Panc1 (cell line): Measurements from ENCODE around the gene FMN2. TPM values are rescaled to one million over a fixed set of nuclear protein-coding genes. Genes with fewer than 3 reads are reported as not detected.

Source experiments
- ATAC-seq: fragments of 200-7000 bp; cut with Tn5 transposase; 2 replicates; pipeline ENCODE4 v1.9.1; 2020; ENCODE audit warnings: mild to moderate bottlenecking, moderate library complexity
- BruUV-seq: library from RNA; stranded (reverse); fragments of 400-500 nt; replicated peaks from 2 replicates; lab custom pipeline; 2021; lab: Mats Ljungman, UMichigan
- CTCF ChIA-PET: fragments of 300-600 bp; sonication (Branson Sonifier 250); formaldehyde crosslinking; loops from one replicate; lab custom pipeline; 2022; ENCODE audit warnings: antibody characterized with exemption; lab: Charles Lee
- POLR2A ChIA-PET: fragments of 300-600 bp; sonication (Branson Sonifier 250); formaldehyde crosslinking; loops from one replicate; lab custom pipeline; 2022; ENCODE audit warnings: antibody characterized with exemption; lab: Charles Lee
- DNase-seq: peaks from one replicate; pipeline ENCODE4 v3.0.0-alpha.2; 2010; ENCODE audit warnings: low read depth, low spot score
- H3K27ac ChIP-seq: 2 replicates; pipeline ENCODE4 v1.5.1; 2011; ENCODE audit warnings: mild to moderate bottlenecking, low read length, inconsistent platforms
- H3K27me3 ChIP-seq: fragments of 200-500 bp; sonication (Bioruptor generic); 2 replicates; pipeline ENCODE4 v1.6.0; 2014; ENCODE audit warnings: low read length, inconsistent platforms; ENCODE audit not compliant: control insufficient read depth, insufficient read depth
- H3K36me3 ChIP-seq: fragments of 200-500 bp; sonication (Bioruptor generic); 2 replicates; pipeline ENCODE4 v1.5.1; 2014; ENCODE audit warnings: inconsistent platforms, mild to moderate bottlenecking, low read length, moderate library complexity; ENCODE audit not compliant: control insufficient read depth, insufficient read depth
- H3K4me1 ChIP-seq: 2 replicates; pipeline ENCODE4 v1.5.1; 2011; ENCODE audit warnings: inconsistent platforms, mild to moderate bottlenecking, low read length, moderate library complexity; ENCODE audit not compliant: control insufficient read depth, insufficient read depth
- H3K4me3 ChIP-seq, 2 experiments: 2 replicates each; pipeline ENCODE4 v1.5.1; 2011 to 2012; ENCODE audit warnings: low read depth in 2 of 2, low read length in 2 of 2, mild to moderate bottlenecking in 2 of 2, inconsistent platforms in 1 of 2, moderate library complexity in 1 of 2
- H3K9me3 ChIP-seq: fragments of 200-500 bp; sonication (Bioruptor generic); 2 replicates; pipeline ENCODE4 v1.5.1; 2014; ENCODE audit warnings: low read depth, mild to moderate bottlenecking, inconsistent platforms, low read length, moderate library complexity; ENCODE audit not compliant: control insufficient read depth, insufficient read depth
- POLR2AphosphoS5 ChIP-seq: IDR thresholded peaks from 2 replicates; pipeline ENCODE4 v1.6.1; 2012; ENCODE audit warnings: mild to moderate bottlenecking, low read depth, low read length, moderate library complexity
- SIN3A ChIP-seq: IDR thresholded peaks from 2 replicates; pipeline ENCODE4 v1.6.1; 2012; ENCODE audit warnings: low read depth, mild to moderate bottlenecking, low read length, moderate library complexity, borderline replicate concordance; ENCODE audit not compliant: insufficient read depth
- TCF7L2 ChIP-seq: IDR thresholded peaks from 2 replicates; pipeline ENCODE4 v1.6.1; 2011; ENCODE audit warnings: mild to moderate bottlenecking, low read depth, low read length, inconsistent platforms
- in situ Hi-C: cut with HindIII; loops from 2 replicates; pipeline ENCODE4 v1.10.0; 2016; ENCODE audit warnings: low sequenced_read_pairs, low pct_unique_long_range_greater_than_20kb
- intact Hi-C: fragments of 100-400 bp; cut with micrococcal nuclease; formaldehyde crosslinking; loops from one replicate; pipeline ENCODE4 v1.10.0; 2022; ENCODE audit not compliant: unreplicated experiment
- total RNA-seq: library from RNA; stranded (reverse); gene quantifications from one replicate; pipeline ENCODE4 v1.2.1, GENCODE V29; 2021; ENCODE audit not compliant: unreplicated experiment
- TF ChIP-seq, protein P1 (sequence below), 2 experiments: IDR thresholded peaks; 2 replicates each; pipeline ENCODE4 v1.6.1; 2011 to 2012; ENCODE audit warnings: low read depth in 2 of 2, control low read depth in 1 of 2, low read length in 1 of 2, mild to moderate bottlenecking in 1 of 2, moderate library complexity in 1 of 2; ENCODE audit not compliant: insufficient read depth in 1 of 2
- TF ChIP-seq, protein P2 (sequence below): fragments of 450-650 bp; IDR thresholded peaks from 2 replicates; pipeline ENCODE4 v1.5.1; 2017; ENCODE audit warnings: mild to moderate bottlenecking

FMN2 gene
- total RNA-seq, 1 experiment from 2014 or later: 1.9 TPM

DNA sequence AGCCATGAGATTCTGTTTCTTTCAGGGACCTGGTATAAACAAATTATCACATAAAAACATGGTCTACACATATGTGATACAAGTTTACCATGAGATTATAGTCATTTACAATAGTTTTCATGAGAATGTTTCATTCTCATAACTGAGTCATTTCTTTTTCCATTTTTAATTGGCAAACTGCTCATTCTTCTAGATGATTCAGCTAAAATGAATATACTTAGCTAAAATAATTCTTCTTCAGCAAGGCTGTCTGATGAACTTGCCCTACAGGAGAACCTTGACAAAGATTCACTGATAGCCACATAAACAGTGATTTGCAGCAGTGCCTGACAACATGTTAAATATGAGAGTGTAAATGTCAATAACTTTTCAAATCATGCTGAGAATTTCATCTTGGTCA, 253.2 kb downstream of the FMN2 start:
- H3K27me3 ChIP-seq: no peaks in the 10 kb centered on the region
- ATAC-seq: no peak
- DNase-seq: no peak
- in situ Hi-C loops (no loop called here), intact Hi-C loops (no loop called here)
- no peaks in the 10 kb centered on the region for H3K9me3 ChIP-seq
- TF ChIP-seq, protein P1, sequence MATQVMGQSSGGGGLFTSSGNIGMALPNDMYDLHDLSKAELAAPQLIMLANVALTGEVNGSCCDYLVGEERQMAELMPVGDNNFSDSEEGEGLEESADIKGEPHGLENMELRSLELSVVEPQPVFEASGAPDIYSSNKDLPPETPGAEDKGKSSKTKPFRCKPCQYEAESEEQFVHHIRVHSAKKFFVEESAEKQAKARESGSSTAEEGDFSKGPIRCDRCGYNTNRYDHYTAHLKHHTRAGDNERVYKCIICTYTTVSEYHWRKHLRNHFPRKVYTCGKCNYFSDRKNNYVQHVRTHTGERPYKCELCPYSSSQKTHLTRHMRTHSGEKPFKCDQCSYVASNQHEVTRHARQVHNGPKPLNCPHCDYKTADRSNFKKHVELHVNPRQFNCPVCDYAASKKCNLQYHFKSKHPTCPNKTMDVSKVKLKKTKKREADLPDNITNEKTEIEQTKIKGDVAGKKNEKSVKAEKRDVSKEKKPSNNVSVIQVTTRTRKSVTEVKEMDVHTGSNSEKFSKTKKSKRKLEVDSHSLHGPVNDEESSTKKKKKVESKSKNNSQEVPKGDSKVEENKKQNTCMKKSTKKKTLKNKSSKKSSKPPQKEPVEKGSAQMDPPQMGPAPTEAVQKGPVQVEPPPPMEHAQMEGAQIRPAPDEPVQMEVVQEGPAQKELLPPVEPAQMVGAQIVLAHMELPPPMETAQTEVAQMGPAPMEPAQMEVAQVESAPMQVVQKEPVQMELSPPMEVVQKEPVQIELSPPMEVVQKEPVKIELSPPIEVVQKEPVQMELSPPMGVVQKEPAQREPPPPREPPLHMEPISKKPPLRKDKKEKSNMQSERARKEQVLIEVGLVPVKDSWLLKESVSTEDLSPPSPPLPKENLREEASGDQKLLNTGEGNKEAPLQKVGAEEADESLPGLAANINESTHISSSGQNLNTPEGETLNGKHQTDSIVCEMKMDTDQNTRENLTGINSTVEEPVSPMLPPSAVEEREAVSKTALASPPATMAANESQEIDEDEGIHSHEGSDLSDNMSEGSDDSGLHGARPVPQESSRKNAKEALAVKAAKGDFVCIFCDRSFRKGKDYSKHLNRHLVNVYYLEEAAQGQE (IDR thresholded peaks at IDR 0.05; ENCODE audit: insufficient read depth in 1 of 2, low read depth in 2 of 2, low read length in 1 of 2): no peak
- TF ChIP-seq POLR2AphosphoS5 (no peak), SIN3A (no peak), TCF7L2 (no peak)
- TF ChIP-seq, protein P2, sequence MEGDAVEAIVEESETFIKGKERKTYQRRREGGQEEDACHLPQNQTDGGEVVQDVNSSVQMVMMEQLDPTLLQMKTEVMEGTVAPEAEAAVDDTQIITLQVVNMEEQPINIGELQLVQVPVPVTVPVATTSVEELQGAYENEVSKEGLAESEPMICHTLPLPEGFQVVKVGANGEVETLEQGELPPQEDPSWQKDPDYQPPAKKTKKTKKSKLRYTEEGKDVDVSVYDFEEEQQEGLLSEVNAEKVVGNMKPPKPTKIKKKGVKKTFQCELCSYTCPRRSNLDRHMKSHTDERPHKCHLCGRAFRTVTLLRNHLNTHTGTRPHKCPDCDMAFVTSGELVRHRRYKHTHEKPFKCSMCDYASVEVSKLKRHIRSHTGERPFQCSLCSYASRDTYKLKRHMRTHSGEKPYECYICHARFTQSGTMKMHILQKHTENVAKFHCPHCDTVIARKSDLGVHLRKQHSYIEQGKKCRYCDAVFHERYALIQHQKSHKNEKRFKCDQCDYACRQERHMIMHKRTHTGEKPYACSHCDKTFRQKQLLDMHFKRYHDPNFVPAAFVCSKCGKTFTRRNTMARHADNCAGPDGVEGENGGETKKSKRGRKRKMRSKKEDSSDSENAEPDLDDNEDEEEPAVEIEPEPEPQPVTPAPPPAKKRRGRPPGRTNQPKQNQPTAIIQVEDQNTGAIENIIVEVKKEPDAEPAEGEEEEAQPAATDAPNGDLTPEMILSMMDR: no peak
- H3K27ac ChIP-seq: no peak overlapping the region
- H3K36me3 ChIP-seq: no peaks in the 10 kb centered on the region
- ChIA-PET POLR2A (no interaction called here), CTCF (no interaction called here)
- H3K4me3 ChIP-seq: no peak overlapping the region
- no TSS peak for BruUV-seq
- no peaks in the 10 kb centered on the region for H3K4me1 ChIP-seq

DNA sequence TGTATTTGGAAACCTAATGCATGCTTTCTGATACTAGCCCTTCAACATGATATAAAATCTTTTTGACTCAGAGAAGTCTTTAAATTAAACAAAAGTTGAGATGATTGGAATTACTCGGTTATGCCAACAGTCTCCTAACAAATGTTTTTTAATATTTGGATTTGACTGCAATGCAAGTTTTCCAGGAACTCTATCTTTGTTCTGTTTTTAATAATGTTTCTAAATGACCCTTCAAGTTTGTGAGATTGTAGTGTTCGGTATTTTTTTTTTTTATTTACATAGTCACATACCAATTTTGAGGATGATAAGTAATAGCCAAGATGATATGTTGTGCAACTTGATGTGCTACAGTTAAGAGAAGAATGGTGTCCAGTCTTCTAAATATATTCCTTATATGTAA, 258.0 kb downstream of the FMN2 start:
- in situ Hi-C loops: no loop called here
- DNase-seq (no peak), ATAC-seq (no peak)
- Histone ChIP-seq H3K27me3 (no peaks in the 10 kb centered on the region), H3K27ac (no peak overlapping the region), H3K36me3 (no peaks in the 10 kb centered on the region), H3K4me3 (no peak overlapping the region), H3K9me3 (no peaks in the 10 kb centered on the region), H3K4me1 (no peaks in the 10 kb centered on the region)
- CTCF ChIA-PET: no interaction called here
- intact Hi-C loops: no loop called here
- BruUV-seq: no TSS peak
- TF ChIP-seq POLR2AphosphoS5 (no peak), TCF7L2 (no peak), SIN3A (no peak)
- TF ChIP-seq, protein P2: no peak
- TF ChIP-seq, protein P1 (IDR thresholded peaks at IDR 0.05; ENCODE audit: insufficient read depth in 1 of 2, low read depth in 2 of 2, low read length in 1 of 2): no peak
- POLR2A ChIA-PET: no interaction called here
